Effector memory CD8-positive, alpha-beta T cell (primary cell): ENCODE results near the gene NAPSA.

Experiments
- ATAC-seq: fragments of 150-1000 bp; cut with Tn5 transposase; replicated peaks from 2 replicates; pipeline ENCODE4 v1.10.0; 2021; ENCODE audit warnings: mild to moderate bottlenecking, moderate library complexity
- DNase-seq, 3 experiments: peaks; one replicate each; pipeline ENCODE4 v3.0.0; 2021
- H3K27ac Mint-ChIP-seq, 2 donors: one replicate each; pipeline ENCODE4 v1.8.0; 2022; ENCODE audit warnings: mild to moderate bottlenecking in 2 of 2, mixed read lengths in 2 of 2, moderate library complexity in 2 of 2
- H3K27me3 Mint-ChIP-seq, 2 donors: one replicate each; pipeline ENCODE4 v1.8.0; 2022; ENCODE audit warnings: mixed read lengths in 2 of 2
- H3K36me3 Mint-ChIP-seq: one replicate; pipeline ENCODE4 v1.8.0; 2022; ENCODE audit warnings: mild to moderate bottlenecking, moderate library complexity, mixed read lengths; ENCODE audit not compliant: insufficient read depth
- H3K4me1 Mint-ChIP-seq, 2 donors: one replicate each; pipeline ENCODE4 v1.8.0; 2022; ENCODE audit warnings: low read depth in 2 of 2, mixed read lengths in 2 of 2
- H3K4me3 Mint-ChIP-seq, 2 donors: one replicate each; pipeline ENCODE4 v1.8.0; 2022; ENCODE audit warnings: mild to moderate bottlenecking in 2 of 2, mixed read lengths in 2 of 2, moderate library complexity in 2 of 2
- H3K9me3 Mint-ChIP-seq, 2 donors: one replicate each; pipeline ENCODE4 v1.8.0; 2022; ENCODE audit warnings: mixed read lengths in 2 of 2

NAPSA gene

DNA sequence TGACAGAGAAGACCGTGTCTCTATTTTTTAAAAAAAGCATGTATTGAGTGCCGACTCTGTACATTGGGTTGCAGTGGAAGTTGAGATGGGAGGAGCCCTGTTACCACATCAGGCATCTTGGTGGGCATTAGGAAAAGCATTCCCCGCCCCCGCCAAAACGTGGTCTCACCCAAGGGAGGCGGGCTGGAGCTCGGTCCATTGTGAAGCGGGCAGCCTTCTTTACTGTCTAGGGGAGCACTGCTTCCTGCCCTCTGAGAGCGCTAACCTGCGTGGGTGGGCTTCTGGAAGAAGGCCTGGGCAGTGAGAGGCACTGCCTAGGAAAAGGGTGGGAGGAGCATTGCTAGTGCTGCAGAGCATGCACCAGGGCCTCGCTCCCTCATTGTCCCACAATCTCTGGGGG is 14.7 kb upstream of the NAPSA start:
- H3K4me3 Mint-ChIP-seq, result no peak overlapping the region
- peak overlapping the region in 1 of 2 donors; percentile 94 for H3K27ac Mint-ChIP-seq
- peaks cover 76% of the 10 kb centered on the region for H3K36me3 Mint-ChIP-seq
- H3K27me3 Mint-ChIP-seq, result no peaks in the 10 kb centered on the region
- H3K4me1 Mint-ChIP-seq, result peaks cover 38 to 48% of the 10 kb centered on the region in 2 donors
- DNase-seq (no peak), ATAC-seq (no peak)
- no peaks in the 10 kb centered on the region for H3K9me3 Mint-ChIP-seq

DNA sequence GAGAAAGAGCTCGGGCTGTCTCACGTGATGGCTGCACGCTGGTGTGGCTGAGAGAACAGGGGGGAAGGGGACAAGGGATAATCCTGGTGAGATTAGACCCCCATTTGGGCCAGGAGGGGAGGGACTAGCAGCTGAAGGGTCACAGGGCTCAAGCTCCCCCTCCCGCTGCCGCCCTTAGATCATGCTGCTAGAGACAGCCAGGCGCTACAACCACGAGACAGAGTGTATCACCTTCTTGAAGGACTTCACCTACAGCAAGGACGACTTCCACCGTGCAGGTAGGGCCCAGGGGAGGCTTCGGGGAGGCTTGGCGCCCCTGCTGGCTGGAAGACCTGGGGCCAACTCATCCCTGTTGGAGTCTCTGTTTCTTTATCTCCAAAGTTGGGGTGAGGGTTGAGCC is 14.2 kb upstream of the NAPSA start:
- Mint-ChIP-seq H3K36me3 (peaks cover 74% of the 10 kb centered on the region), H3K4me1 (peaks cover 32 to 42% of the 10 kb centered on the region in 2 donors), H3K4me3 (no peak overlapping the region), H3K9me3 (no peaks in the 10 kb centered on the region), H3K27me3 (no peaks in the 10 kb centered on the region), H3K27ac (peak overlapping the region in 1 of 2 donors; percentile 94)
- DNase-seq, result no peak
- ATAC-seq, result no peak

DNA sequence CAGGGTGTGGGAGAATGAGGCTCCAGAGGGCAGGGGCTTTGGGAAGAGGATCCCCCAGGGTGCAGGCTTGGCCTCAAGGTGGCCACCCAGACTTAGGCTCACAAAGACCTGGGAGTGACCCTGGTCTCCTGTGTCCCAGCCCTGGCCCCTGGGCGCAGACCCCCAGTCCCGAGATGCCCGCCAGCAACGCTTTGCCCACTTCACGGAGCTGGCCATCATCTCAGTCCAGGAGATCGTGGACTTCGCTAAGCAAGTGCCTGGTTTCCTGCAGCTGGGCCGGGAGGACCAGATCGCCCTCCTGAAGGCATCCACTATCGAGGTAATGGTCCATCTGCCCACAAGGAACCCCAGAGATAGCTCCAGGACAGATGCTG is 13.4 kb upstream of the NAPSA start:
- Mint-ChIP-seq H3K27ac (peak overlapping the region in 1 of 2 donors; percentile 94), H3K4me1 (peaks cover 26 to 35% of the 10 kb centered on the region in 2 donors), H3K4me3 (peak overlapping the region in 1 of 2 donors; percentile 13), H3K27me3 (no peaks in the 10 kb centered on the region), H3K9me3 (no peaks in the 10 kb centered on the region), H3K36me3 (peaks cover 67% of the 10 kb centered on the region)
- ATAC-seq (no peak), DNase-seq (no peak)

DNA sequence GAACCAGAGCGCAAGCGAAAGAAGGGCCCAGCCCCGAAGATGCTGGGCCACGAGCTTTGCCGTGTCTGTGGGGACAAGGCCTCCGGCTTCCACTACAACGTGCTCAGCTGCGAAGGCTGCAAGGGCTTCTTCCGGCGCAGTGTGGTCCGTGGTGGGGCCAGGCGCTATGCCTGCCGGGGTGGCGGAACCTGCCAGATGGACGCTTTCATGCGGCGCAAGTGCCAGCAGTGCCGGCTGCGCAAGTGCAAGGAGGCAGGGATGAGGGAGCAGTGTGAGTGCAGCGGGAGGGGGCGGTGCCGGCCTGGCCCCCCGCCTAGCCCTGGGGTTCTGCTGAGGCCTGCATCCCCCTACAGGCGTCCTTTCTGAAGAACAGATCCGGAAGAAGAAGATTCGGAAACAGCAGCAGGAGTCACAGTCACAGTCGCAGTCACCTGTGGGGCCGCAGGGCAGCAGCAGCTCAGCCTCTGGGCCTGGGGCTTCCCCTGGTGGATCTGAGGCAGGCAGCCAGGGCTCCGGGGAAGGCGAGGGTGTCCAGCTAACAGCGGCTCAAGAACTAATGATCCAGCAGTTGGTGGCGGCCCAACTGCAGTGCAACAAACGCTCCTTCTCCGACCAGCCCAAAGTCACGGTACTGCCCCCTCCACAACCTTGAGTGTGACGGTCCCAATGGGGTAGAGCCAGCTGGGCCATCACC is 12.9 kb upstream of the NAPSA start:
- H3K36me3 Mint-ChIP-seq, result peaks cover 61% of the 10 kb centered on the region
- no peak for ATAC-seq
- H3K4me1 Mint-ChIP-seq, result peaks cover 21 to 29% of the 10 kb centered on the region in 2 donors
- no peaks in the 10 kb centered on the region for H3K9me3 Mint-ChIP-seq
- H3K4me3 Mint-ChIP-seq, result peak overlapping the region in 1 of 2 donors; percentile 98
- H3K27me3 Mint-ChIP-seq, result no peaks in the 10 kb centered on the region
- peak overlapping the region; percentile 64 to 99 for H3K27ac Mint-ChIP-seq
- DNase-seq, result no peak

DNA sequence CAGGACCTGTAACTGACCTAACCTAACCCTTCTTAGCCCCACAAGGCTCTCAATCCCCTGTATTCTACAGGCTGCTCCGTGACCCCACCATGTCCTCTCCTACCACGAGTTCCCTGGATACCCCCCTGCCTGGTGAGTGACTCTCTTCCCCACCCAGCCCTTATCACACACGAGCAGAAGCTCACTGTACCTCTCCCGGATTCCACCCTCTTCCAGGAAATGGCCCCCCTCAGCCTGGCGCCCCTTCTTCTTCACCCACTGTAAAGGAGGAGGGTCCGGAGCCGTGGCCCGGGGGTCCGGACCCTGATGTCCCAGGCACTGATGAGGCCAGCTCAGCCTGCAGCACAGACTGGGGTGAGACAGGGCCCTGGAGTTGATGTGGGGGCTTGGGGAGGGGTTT is 12.1 kb upstream of the NAPSA start:
- H3K9me3 Mint-ChIP-seq, result no peaks in the 10 kb centered on the region
- H3K4me3 Mint-ChIP-seq, result peak overlapping the region; percentile 94 to 98
- peaks cover 17 to 27% of the 10 kb centered on the region in 2 donors for H3K4me1 Mint-ChIP-seq
- peaks cover 53% of the 10 kb centered on the region for H3K36me3 Mint-ChIP-seq
- H3K27ac Mint-ChIP-seq, result peak overlapping the region; percentile 99
- ATAC-seq (no peak), DNase-seq (no peak)
- H3K27me3 Mint-ChIP-seq, result no peaks in the 10 kb centered on the region

DNA sequence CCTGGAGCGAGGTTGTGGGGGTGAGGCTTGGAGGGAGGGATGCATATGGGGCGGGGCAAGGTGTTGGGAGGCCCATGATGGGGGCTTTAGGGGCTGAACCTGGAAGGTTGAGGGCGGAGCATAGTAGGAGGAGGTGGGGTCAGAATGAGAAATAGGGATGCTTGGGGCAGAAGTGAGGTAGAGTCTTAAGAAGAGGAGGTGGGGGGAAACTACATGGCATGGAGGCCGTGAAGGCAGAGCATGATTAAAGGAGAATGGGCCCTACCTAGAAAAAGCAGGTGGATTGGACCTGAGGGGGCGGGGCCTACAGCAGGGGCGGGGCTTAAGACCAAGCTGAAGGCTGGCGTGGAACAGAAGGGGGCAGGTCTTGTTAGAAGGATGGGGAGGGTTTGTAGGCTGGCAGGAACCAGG is 11.6 kb upstream of the NAPSA start:
- Mint-ChIP-seq H3K27me3 (no peaks in the 10 kb centered on the region), H3K4me3 (peak overlapping the region; percentile 94 to 98), H3K4me1 (peaks cover 17 to 27% of the 10 kb centered on the region in 2 donors), H3K36me3 (peaks cover 50% of the 10 kb centered on the region), H3K27ac (peak overlapping the region; percentile 99), H3K9me3 (no peaks in the 10 kb centered on the region)
- DNase-seq (peak in 2 of 3 experiments; percentile 49), ATAC-seq (peak; percentile 13)

DNA sequence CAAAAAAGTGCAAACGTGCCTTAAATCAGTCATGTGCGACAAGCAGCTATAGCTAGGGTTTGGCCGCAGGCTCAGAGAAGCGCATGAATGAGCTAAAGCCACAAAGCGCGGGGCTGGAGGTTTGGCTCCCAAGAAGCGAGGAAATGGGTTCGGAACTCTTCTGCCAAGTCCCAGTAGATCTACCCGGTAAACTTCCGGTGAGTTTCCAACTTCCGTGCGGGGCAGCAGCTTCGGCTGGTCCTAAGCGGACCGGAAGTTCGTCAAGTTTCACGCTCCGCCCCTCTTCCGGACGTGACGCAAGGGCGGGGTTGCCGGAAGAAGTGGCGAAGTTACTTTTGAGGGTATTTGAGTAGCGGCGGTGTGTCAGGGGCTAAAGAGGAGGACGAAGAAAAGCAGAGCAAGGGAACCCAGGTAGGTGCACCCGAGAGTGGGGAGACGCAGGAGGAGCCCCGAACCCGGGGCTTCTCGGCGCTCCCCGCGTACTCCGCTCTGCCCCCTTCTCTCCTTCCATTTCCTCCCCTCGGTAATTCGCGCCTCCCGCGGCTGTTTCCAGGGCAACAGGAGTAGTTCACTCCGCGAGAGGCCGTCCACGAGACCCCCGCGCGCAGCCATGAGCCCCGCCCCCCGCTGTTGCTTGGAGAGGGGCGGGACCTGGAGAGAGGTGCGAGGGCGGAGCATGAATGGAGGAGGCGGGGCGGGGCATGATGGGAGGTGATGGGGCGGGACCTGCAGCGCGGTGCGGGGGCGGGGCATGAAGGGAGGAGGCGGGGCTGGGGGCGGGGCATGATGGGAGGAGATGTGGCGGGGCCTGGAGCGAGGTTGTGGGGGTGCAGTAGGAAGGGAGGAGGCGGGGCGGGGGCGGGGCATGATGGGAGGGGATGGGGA is 11.0 kb upstream of the NAPSA start, which contains the start of gene NR1H2:
Gene NR1H2 (plus strand): TSS at position 292 of the 885 bp plus-strand sequence. CDS start 1,149 bp downstream, outside the sequence.
- peaks cover 17 to 26% of the 10 kb centered on the region in 2 donors for H3K4me1 Mint-ChIP-seq
- no peaks in the 10 kb centered on the region for H3K27me3 Mint-ChIP-seq
- DNase-seq (peak; percentile 95 to 97 (median 96)), ATAC-seq (peak; percentile 86)
- peak within 1 kb of the TSS; percentile 94 to 98 for H3K4me3 Mint-ChIP-seq
- peak within 1 kb of the TSS; percentile 99 for H3K27ac Mint-ChIP-seq
- no peaks in the 10 kb centered on the region for H3K9me3 Mint-ChIP-seq
- peaks cover 44% of the 10 kb centered on the region for H3K36me3 Mint-ChIP-seq

DNA sequence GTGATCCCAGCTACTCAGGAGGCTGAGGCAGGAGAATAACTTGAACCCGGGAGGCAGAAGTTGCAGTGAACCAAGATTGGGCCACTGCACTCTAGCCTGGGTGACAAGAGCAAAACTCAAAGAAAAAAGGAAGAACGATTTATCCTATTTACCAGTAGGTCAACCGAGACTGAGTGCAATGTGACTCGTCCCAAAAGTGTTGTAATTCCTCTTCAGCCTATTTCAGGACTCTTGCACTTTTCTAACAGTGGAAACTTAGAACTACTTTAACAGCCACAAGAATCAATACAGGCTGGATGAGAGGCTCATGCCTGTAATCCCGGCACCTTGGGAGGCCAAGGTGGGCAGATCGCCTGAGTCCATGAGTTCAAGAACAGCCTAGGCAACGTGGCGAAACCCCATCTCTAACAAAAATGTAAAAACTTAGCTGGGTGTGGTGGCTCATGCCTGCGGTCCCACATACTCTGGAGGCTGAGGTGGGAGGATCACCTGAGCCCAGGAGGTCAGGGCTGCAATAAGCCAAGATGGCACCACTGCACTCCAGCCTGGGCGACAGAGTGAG is 6.6 kb upstream of the NAPSA start:
- Mint-ChIP-seq H3K4me1 (peaks cover 8 to 20% of the 10 kb centered on the region in 2 donors), H3K36me3 (peaks cover 9% of the 10 kb centered on the region), H3K27me3 (no peaks in the 10 kb centered on the region), H3K27ac (no peak overlapping the region), H3K4me3 (no peak overlapping the region), H3K9me3 (no peaks in the 10 kb centered on the region)
- no peak for DNase-seq
- ATAC-seq, result no peak

DNA sequence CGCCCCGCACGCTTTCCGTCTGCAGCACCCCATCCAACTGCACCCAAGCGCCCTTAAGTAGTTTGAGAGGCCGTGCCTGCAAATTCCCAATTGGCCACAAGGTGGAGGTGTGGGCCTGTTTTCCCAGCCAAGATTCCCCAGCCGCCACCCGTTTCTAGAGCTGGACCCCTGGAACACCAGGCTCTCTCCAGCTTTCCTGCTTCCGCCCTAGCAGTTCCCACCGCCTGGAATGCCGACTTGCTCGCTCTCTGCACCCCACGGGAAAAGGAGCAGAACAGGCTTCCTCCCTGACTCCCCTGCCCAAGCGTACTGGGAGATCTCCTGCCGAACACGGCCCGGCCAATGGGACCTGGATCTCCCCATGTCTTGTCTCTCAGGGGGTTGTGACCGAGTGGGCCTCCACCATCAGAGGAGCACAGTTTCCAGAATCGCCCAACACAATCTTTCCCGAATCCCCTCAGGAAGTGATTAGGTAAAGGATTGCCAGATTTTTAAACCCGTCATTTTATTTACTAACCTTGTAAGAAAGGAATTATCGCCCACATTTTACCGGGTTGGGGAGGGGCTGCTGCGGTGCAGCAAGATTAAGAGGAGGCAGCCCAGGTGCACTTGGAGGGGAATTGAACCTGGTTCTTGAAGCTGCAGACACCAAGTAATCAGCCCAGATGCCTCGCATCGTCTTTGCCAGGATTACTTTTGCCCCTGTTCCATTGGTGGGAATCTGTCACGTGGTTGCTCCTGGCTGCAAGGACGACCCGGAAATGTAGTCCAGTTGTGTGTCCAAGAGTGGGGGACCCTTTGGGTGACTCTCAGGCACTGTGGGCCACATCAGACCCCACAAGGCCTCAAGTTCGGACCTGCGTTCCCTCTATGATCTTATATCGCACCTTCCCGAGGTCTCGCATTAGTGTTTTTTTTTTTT is 3.5 kb upstream of the NAPSA start:
- Mint-ChIP-seq H3K27ac (peak overlapping the region in 1 of 2 donors; percentile 77), H3K36me3 (peaks cover 8% of the 10 kb centered on the region), H3K9me3 (no peaks in the 10 kb centered on the region), H3K4me3 (peak overlapping the region; percentile 80 to 83), H3K4me1 (peaks cover 18 to 24% of the 10 kb centered on the region in 2 donors), H3K27me3 (no peaks in the 10 kb centered on the region)
- DNase-seq (peak; percentile 68 to 82 (median 70)), ATAC-seq (peak; percentile 56)

DNA sequence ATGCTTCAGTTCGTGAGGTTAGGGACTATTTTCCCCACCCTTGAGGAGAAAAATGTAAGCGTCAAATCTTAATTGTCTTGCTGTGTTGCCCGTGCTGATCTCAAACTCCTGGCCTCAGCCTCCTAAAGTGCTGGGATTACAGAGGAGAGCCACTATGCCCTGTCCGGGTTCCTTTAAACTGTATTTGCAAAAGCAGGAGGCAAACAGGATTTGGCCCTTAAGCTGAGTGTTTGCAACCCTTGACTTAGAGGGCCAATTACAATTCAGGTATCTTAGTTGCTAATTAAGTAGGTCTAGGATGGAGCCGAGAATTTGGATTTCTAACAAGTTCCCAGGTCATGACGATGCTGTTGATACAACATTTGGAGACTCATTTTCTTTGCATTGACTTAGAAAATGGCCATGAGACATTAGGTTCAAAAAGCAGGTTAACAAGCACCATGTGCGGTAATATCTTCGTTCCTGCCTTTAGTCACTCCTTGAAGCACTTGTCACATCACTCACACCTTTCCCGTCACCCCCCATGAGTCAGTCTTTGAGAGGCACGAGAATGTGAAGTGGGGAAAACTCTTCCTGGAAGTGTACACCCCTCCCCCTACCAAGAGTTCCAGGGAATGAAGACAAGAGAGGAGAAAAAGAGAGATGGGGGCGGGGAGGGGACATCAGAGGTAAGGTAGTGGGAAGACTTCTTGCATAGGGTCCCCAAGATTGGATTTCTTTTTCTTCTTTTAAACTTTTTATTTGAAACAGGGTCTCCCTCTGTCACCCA is 2.6 kb downstream of the NAPSA start:
- DNase-seq, result no peak
- ATAC-seq, result no peak
- Mint-ChIP-seq H3K4me3 (peak overlapping the region; percentile 50 to 59), H3K27ac (peak overlapping the region in 1 of 2 donors; percentile 78), H3K36me3 (peaks cover 26% of the 10 kb centered on the region), H3K4me1 (peaks cover 44 to 52% of the 10 kb centered on the region in 2 donors), H3K9me3 (no peaks in the 10 kb centered on the region), H3K27me3 (no peaks in the 10 kb centered on the region)

DNA sequence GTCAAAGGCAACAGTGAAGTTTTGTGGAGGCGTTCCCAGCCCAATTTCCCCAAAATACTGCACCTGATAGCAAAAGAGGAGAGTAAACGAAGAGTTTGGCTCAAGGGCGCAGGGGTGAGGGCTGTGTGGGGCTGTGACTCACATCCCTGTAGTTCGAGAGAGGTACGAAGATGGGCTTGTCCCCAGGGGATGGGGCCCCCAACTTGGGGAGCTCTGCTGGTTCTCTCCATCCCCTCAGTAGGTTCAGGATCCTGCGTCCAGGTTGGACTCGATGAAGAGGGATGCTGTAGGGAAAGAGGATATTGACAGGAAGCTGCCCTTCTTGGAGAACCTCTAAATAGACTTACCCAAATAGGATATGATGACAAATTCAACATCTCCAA is 3.4 kb downstream of the NAPSA start:
- Mint-ChIP-seq H3K4me3 (no peak overlapping the region), H3K27ac (peak overlapping the region in 1 of 2 donors; percentile 55), H3K27me3 (no peaks in the 10 kb centered on the region), H3K4me1 (peaks cover 48 to 59% of the 10 kb centered on the region in 2 donors), H3K9me3 (no peaks in the 10 kb centered on the region), H3K36me3 (peaks cover 34% of the 10 kb centered on the region)
- ATAC-seq (no peak), DNase-seq (no peak)
